SIG-M5 treated with dmso at 0.1 percent for 504 hours (cell line): ENCODE measurements around the gene TMEM87A.

Experiments
- DNase-seq: peaks from one replicate; lab custom pipeline; 2025; ENCODE audit not compliant: unreplicated experiment; lab: John Stamatoyannopoulos, UW

Gene TMEM87A

GRCh38 chr15:42207674-42208579, 65.3 kb downstream of the TMEM87A start, which contains the start of gene VPS39:
TSS of gene VPS39 (minus strand) at chr15:42208304. CDS start at chr15:42208153, 151 bp downstream.
- peak; percentile 74 for DNase-seq

- DNase-seq, result no peak
Observed at GRCh38 chr15:42206406-42206805, 66.8 kb downstream of the TMEM87A start.

GRCh38 chr15:42203891-42204290, 69.3 kb downstream of the TMEM87A start:
- DNase-seq, result no peak

GRCh38 chr15:42202653-42203052, 70.6 kb downstream of the TMEM87A start:
- DNase-seq, result no peak

- no peak for DNase-seq
Observed at GRCh38 chr15:42201801-42202200, 71.4 kb downstream of the TMEM87A start.

GRCh38 chr15:42199126-42199525, 74.1 kb downstream of the TMEM87A start:
- DNase-seq, result no peak

- no peak for DNase-seq
Observed at GRCh38 chr15:42198516-42198915, 74.7 kb downstream of the TMEM87A start.

- DNase-seq, result peak; percentile 65
Observed at GRCh38 chr15:42194513-42194912, 78.7 kb downstream of the TMEM87A start.

GRCh38 chr15:42193383-42193782, 79.8 kb downstream of the TMEM87A start:
- DNase-seq, result no peak

- DNase-seq, result no peak
Observed at GRCh38 chr15:42191610-42192346, 81.5 kb downstream of the TMEM87A start.

GRCh38 chr15:42190370-42190769, 82.9 kb downstream of the TMEM87A start:
- DNase-seq, result no peak

- no peak for DNase-seq
Observed at GRCh38 chr15:42185801-42186200, 87.4 kb downstream of the TMEM87A start.

GRCh38 chr15:42184736-42185135, 88.5 kb downstream of the TMEM87A start:
- DNase-seq, result no peak

GRCh38 chr15:42184296-42184695, 88.9 kb downstream of the TMEM87A start:
- peak; percentile 86 for DNase-seq

- no peak for DNase-seq
Observed at GRCh38 chr15:42182961-42183360, 90.3 kb downstream of the TMEM87A start.

GRCh38 chr15:42182328-42182886, 90.8 kb downstream of the TMEM87A start:
- DNase-seq, result no peak

GRCh38 chr15:42178056-42178455, 95.2 kb downstream of the TMEM87A start:
- no peak for DNase-seq

GRCh38 chr15:42175671-42176070, 97.6 kb downstream of the TMEM87A start:
- DNase-seq, result no peak

- no peak for DNase-seq
Observed at GRCh38 chr15:42172475-42172874, 100.8 kb downstream of the TMEM87A start.

- no peak for DNase-seq
Observed at GRCh38 chr15:42171795-42172194, 101.4 kb downstream of the TMEM87A start.

GRCh38 chr15:42171122-42171521, 102.1 kb downstream of the TMEM87A start:
- DNase-seq, result no peak
